ENCODE data around the gene PAQR5.
"Not testable (repeated sequence)": the region's sequence is repeated elsewhere in the genome, so short reads cannot be mapped to it uniquely, and the experiment has no call there.

Gene PAQR5, protein sequence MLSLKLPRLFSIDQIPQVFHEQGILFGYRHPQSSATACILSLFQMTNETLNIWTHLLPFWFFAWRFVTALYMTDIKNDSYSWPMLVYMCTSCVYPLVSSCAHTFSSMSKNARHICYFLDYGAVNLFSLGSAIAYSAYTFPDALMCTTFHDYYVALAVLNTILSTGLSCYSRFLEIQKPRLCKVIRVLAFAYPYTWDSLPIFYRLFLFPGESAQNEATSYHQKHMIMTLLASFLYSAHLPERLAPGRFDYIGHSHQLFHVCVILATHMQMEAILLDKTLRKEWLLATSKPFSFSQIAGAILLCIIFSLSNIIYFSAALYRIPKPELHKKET

DNA sequence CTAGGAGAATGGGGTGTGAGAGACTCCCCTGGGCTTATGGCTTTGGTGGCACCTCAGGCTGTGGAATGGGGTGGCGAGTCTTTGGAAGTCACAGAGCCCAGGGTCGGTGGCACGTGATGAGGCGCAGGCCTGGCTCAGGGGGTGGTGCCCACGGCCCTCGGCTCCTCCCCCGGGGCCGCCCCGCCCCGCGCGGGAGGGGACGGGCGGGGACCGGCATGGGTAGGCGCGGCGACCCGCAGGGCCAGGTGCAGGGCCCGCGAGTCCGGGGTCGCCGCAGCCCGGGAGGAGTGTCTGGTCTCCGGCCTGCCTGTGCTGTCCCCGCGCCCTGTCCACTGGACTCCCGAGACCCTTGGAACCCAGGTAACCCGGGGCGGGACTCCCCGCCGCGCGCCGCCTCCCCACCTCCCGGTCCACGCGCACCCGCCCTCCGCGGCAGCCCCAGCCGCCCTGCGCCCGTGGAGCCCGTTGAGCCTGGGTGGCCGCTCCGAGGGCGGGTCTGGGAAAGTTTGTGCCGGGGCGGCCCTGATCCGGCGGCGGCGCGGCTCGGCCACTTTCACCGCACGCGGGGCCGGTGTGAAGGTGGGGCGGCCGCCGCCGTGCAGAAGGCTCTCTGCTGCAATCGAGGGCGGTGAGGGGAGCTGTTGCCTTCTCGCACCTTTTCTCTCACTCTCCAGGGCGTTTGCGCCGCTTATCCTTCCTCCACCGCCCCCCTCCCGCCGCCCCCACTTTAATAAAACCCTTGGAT is at the start of gene PAQR5:
Gene PAQR5 (plus strand): TSS at position 216 of the 745 bp plus-strand sequence. CDS start 61,169 bp downstream, outside the sequence.
- DNase-seq (ENCODE audit: low read depth) = peak; percentile 44

DNA sequence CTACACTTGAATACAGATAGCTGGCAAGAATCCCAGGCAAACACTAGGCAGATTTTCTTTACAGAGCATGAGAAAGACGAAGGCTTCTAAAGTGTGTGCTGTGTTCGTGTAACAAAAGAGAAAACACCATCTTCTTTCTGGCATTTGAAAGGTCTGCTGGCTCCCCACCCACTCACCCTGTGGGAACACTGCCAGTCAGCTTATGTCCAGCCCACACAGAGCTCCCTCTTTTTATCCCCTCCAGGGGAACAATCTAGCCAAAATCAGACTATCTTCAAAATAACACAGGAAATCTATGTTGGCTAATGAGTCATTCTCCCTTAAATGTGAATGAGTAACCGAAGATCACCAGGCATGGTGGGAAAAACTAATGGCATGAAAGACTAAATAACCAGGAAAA is 45.6 kb upstream of the PAQR5 start:
- DNase-seq (ENCODE audit: low read depth) = peak; percentile 93

DNA sequence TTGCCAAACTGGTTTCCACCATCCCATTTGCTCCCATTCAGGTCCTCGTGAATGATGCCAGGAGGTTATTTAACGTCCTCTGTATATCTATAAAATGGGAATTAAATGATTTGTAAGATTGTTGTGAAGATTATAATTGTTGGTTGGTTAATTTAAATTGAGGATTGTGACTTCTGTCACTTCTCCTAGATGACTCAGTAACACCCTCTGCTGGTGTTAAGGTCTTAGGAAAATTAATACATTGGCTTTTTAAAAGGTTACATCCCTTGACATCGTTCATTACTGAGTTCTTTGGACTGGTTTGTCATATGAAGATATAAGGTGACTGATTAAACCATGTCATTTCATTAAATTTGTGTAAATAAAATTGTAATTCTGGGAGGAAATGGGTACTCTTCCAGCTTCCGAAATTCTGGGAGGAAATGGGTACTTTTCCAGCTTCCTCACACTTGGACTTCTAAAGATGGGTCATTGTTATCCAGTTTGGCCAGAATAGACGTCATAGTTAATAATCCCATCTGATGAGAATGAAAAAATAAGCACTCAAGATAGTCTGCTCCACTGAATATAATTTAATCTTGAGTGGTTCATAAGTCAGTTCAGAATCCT is 33.3 kb upstream of the PAQR5 start:
- DNase-seq (ENCODE audit: low read depth) = peak; percentile 50

GRCh38 chr15:69271217-69271616 is 27.5 kb upstream of the PAQR5 start:
- no peak for DNase-seq (ENCODE audit: low read depth)

GRCh38 chr15:69272139-69272538 is 26.6 kb upstream of the PAQR5 start:
- no peak for DNase-seq (ENCODE audit: low read depth)

- DNase-seq (ENCODE audit: low read depth) = no peak
These were observed 25.8 kb upstream of the PAQR5 start for GRCh38 chr15:69272891-69273290.

- no peak for DNase-seq (ENCODE audit: low read depth)
These were observed 23.5 kb upstream of the PAQR5 start for GRCh38 chr15:69275074-69275670.

DNA sequence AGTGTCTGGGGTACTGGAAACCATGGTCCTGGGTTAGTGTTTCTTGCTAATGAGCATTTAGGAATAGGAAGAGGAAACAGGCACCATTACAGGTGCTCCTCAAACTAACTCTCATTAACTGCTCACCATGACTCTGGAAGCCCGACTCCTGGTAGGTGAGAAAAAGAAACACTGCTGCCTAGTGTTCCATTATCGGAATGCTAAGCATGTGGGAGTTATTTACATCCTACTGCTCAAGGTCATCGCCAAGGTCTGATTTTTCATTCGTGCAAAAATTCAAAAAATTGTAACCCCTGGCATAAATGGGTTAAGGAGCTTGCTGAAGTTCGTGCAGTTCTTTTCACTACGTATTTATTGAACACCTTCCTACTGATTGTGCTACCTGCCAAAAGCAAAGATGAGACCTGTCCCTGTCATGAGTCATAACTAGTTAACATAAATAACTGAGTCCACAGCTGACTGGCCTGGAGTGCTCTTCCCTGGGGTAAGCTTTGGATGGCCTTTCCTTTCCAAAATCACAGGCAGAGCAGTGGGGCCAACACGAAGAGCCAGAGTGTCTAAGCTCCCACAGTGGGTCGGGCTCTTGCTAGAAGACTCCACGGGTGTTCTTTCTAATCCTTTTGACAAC is 22.7 kb upstream of the PAQR5 start:
- no peak for DNase-seq (ENCODE audit: low read depth)

GRCh38 chr15:69277316-69277715 is 21.4 kb upstream of the PAQR5 start:
- no peak for DNase-seq (ENCODE audit: low read depth)

GRCh38 chr15:69279636-69280035 is 19.1 kb upstream of the PAQR5 start:
- DNase-seq (ENCODE audit: low read depth) = no peak

DNA sequence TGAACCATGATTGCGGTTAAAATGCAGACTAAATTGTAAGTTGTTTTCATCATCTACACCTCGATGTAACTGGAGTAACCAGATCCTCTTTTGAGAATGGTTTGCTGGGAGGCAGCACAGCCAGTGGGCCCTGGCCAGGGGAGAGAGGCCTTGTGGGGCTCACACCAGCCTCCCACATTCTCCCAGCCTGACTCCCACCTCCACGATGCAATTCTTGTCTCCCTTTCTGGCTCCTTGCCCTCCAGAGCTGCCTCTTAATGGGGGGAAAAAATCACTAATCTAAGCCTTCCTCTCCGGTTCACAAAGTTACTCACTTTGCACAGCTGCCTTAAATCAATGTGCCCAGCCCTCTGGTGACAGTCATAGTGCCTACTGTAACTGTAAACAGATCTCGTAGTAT is 17.9 kb upstream of the PAQR5 start:
- DNase-seq (ENCODE audit: low read depth) = peak; percentile 9

DNA sequence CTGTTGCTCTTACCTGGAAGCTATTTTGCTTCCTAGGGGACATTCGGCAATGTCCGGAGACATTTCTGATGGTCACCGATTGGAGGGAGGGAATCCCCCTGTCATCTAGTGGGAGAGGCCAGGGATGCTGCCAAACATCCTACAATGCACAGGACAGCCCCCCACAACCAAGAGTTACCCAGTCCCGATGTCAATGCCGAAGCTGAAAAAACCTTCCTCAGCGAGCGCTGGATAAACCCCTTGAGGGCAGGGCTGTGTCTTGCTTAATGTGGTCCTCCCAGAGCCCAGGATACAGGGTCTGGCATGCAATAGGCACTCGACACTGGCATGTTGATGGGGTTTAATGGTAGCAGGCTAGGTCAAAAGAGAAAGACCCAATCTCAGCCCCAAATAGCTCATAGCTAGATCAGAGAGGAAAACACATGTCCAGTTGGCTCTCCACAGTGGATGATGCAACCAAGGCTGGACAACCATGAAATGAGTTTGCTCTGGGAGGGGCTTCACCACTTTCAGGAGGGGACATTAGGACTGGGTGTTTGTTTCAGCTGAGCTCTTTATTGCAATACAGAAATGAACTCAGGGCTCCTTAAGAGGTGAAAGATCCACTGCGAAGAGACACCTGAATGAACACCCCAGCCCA is 16.5 kb upstream of the PAQR5 start:
- no peak for DNase-seq (ENCODE audit: low read depth)

DNA sequence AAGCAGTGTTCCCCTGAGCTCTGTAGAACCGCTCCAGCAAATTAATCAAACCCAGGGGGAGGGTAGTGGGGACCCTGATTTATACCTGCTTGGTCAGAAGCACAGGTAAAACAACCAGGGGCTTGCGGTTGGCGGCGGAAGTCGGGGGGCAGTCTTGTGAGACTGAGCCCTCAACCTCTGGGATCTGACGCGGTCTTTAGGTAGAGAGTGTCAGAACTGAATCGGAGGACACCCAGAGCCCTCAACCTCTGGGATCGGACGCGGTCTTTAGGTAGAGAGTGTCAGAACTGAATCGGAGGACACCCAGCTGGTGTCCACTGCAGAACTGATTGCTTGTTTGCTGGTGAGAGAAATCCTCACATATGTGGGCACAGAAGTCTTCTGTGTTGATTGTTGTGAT is 12.9 kb upstream of the PAQR5 start:
- no peak for DNase-seq (ENCODE audit: low read depth)

DNA sequence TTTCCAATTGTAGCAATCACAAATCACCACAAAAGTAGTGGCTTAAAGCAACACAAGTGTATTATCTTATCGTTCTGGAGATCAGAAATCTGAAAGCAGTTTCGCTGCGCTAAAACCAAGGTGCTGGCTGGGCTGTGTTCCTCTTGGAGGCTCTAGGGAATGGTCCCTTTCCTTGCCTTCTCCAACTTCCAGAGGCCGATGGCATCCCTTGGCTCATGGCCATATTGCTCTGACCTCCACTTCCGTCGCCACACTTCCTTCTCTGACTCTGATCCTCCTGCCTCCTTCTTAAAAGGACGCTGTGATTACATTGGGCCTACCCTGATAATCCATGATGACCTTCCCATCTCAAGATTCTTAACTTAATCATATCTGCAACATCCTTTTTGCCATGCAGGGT is 10.7 kb upstream of the PAQR5 start:
- DNase-seq (ENCODE audit: low read depth) = no peak

DNA sequence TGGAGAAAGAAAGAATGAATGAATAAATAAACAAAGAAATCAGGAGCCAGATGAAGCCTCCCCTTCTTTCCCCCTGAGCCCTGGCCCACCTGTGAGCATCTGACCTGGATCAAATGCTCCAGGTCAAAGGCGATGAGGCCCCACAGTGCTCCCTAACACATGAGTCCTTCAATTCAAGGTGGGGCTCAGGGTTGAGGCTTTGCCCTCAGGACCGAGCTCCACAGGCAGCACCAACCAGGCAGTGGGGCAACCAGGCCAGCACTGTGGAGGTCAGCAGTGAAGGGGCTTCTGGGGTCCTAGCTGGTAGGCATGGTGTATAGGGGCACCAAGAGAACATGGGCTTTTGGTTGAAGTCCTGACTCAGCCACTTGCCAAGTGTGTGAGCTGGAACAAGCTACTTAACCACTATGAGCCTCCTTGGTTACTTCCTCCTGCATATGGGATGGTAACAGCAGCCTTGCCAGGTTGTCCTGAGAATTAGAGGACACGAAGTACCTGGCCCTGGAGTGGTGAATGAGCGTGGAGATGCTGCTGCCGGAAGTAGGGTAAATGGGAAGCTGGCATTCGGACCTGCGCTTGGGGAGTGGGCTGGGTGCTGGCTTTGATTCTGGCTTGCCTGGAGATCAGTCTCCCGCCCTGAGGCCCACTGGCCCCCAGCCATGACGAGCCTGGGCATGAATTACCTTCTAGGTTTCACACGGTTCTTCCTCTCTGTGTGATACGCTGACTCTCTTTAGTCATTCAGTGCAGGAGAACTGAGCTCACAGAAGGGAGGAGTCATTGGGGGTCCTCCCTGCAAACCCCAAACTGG is 10.0 kb upstream of the PAQR5 start:
- DNase-seq (ENCODE audit: low read depth) = no peak

DNA sequence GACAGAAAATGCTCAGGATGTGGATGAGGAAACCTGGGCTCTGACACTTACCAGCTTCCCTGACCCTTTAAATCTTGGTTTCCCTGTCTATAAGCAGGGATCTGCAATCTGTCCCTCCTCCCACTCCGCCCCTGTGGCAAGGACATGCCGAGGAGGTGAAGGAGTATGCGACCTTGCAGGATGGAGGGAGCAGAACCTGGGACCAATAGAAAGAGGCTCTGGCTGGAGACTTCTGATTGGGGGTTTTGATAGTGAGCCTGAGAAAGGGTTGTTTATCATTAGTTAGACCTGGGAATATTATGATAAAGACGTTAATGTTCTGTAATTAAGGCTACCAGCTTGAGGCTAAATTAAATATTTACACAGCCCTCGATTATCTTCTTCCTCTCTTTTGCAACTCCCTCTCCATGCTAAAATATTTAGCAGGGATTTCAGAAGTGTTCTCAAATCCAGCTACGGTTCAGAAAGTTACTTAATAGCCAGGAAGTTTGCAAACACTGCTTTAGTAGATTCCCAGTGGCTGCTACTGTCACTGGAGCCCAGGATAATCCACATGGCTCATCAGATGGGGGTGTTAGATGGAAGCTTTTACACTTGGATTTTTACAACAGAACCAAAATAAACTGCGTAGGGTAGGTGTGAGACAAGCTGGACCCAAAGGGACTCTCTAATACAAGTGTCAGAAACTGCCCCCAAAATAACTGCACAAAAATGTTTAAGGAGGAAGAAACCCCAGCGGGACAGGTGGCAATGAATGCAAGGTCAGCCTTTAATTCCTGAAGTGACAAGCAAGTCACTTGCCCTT is 9.2 kb upstream of the PAQR5 start:
- DNase-seq (ENCODE audit: low read depth) = no peak

DNA sequence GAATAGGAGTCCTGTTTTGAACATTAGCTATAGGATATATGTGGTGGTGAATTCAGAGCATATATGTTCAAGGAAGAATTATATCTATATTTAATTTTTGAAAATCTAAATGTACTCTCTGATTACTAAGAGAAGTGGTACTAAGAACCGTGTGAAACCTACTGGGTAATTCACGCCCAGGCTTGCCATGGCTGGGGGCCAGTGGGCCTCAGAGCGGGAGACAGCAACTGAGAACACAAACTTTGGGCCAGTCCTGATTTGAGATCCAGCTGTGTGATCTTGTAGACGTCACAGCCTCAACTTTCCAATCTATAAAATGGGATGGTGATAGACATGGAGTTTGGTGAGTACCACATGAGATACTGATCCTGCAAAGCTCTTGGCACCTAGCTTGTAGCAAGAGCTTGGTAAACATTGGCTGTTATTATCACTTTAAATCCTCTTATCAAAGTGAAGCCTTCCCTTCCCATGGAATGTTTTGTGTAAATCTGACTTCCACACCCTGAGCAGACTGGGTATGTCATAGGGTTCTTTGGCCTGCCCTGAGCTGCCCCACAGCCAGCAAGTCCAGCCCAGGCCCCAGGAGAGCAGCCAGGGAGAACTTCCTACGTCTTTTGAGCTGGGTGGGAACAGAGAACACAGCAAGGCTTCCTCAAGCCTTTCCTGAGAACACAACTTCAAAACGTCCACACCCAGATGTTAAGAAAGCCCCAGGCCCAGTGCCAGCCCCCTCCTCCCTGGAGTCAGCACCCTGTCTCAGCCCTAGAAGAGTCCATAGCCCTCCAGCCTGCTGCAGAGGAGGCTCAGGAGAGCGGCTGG is 8.2 kb upstream of the PAQR5 start:
- no peak for DNase-seq (ENCODE audit: low read depth)

- DNase-seq (ENCODE audit: low read depth) = not testable (repeated sequence)
These were observed 7.1 kb upstream of the PAQR5 start for GRCh38 chr15:69291651-69292050.

- no peak for DNase-seq (ENCODE audit: low read depth)
These were observed 5.8 kb upstream of the PAQR5 start for GRCh38 chr15:69292826-69293420.
